OCI-LY7 (cell line): ENCODE measurements around the gene PAWR. TPM values are rescaled to one million over a fixed set of nuclear protein-coding genes. Genes with fewer than 3 reads are reported as not detected.
"Not testable (repeated sequence)": the region's sequence is repeated elsewhere in the genome, so short reads cannot be mapped to it uniquely, and the experiment has no call there.

ENCODE experiments used
- BruUV-seq: library from RNA; stranded (reverse); fragments of 400-500 nt; replicated peaks from 2 replicates; lab custom pipeline; 2021; lab: Mats Ljungman, UMichigan
- CTCF ChIA-PET: fragments of 300-600 bp; sonication (Branson Sonifier 250); formaldehyde crosslinking; loops from one replicate; lab custom pipeline; 2022; ENCODE audit warnings: antibody characterized with exemption; ENCODE audit not compliant: unreplicated experiment; lab: Charles Lee
- POLR2A ChIA-PET: fragments of 300-600 bp; sonication (Branson Sonifier 250); formaldehyde crosslinking; loops from one replicate; lab custom pipeline; 2022; ENCODE audit warnings: antibody characterized with exemption; lab: Charles Lee
- DNase-seq: peaks from one replicate; pipeline ENCODE4 v3.0.0-alpha.2; 2015; ENCODE audit warnings: low spot score
- H2AFZ ChIP-seq: fragments of 200-600 bp; sonication (generic), shearing (Covaris generic); 2 replicates; pipeline ENCODE4 v1.6.1; 2014; ENCODE audit warnings: mild to moderate bottlenecking, antibody characterized with exemption, low read length, moderate library complexity
- H3K27ac ChIP-seq: fragments of 200-600 bp; sonication (generic); 2 replicates; pipeline ENCODE4 v1.5.1; 2014; ENCODE audit warnings: mixed run types, low read depth, mild to moderate bottlenecking, moderate library complexity, low read length, inconsistent platforms; ENCODE audit not compliant: poor library complexity, severe bottlenecking
- H3K36me3 ChIP-seq: fragments of 200-600 bp; sonication (generic); 2 replicates; pipeline ENCODE4 v1.6.1; 2014; ENCODE audit warnings: mild to moderate bottlenecking, antibody characterized with exemption, low read length, moderate library complexity, mixed read lengths; ENCODE audit not compliant: insufficient read depth
- H3K4me1 ChIP-seq: fragments of 200-600 bp; sonication (generic); 2 replicates; pipeline ENCODE4 v1.5.1; 2014; ENCODE audit warnings: mild to moderate bottlenecking, low read length; ENCODE audit not compliant: insufficient read depth, poor library complexity, severe bottlenecking
- H3K4me2 ChIP-seq: fragments of 200-600 bp; sonication (generic); 2 replicates; pipeline ENCODE4 v1.6.1; 2014; ENCODE audit warnings: mild to moderate bottlenecking, low read length
- H3K4me3 ChIP-seq: fragments of 200-600 bp; sonication (generic); 2 replicates; pipeline ENCODE4 v1.5.1; 2014; ENCODE audit warnings: mild to moderate bottlenecking, low read depth, low read length; ENCODE audit not compliant: poor library complexity, severe bottlenecking
- H3K79me2 ChIP-seq: fragments of 200-600 bp; sonication (generic); 2 replicates; pipeline ENCODE4 v1.6.1; 2016; ENCODE audit warnings: low read depth, mild to moderate bottlenecking, low read length, moderate library complexity, mixed read lengths; ENCODE audit not compliant: insufficient read depth
- H3K9me2 ChIP-seq: fragments of 200-600 bp; sonication (generic); 2 replicates; pipeline ENCODE4 v1.6.1; 2016; ENCODE audit warnings: mild to moderate bottlenecking, low read length, mixed read lengths; ENCODE audit not compliant: insufficient read depth
- H3K9me3 ChIP-seq: fragments of 200-600 bp; sonication (generic); 2 replicates; pipeline ENCODE4 v1.6.1; 2014; ENCODE audit warnings: mild to moderate bottlenecking, mixed run types, low read length, mixed read lengths
- H4K20me1 ChIP-seq: fragments of 200-600 bp; sonication (generic); 2 replicates; pipeline ENCODE4 v1.6.1; 2014; ENCODE audit warnings: mild to moderate bottlenecking, antibody characterized with exemption, low read length, moderate library complexity, mixed read lengths; ENCODE audit not compliant: insufficient read depth
- EZH2phosphoT487 ChIP-seq: fragments of 200-600 bp; sonication (generic); IDR thresholded peaks from 2 replicates; pipeline ENCODE4 v1.6.1; 2018; ENCODE audit warnings: low read depth, borderline replicate concordance, mild to moderate bottlenecking, mixed run types, antibody characterized with exemption, low read length, moderate library complexity, mixed read lengths
- intact Hi-C: fragments of 100-400 bp; cut with micrococcal nuclease; formaldehyde crosslinking; loops from one replicate; pipeline ENCODE4 v1.10.0; 2022; ENCODE audit not compliant: unreplicated experiment
- total RNA-seq, 2 experiments: library from RNA; depleted of rRNA in 1 of 2; stranded (reverse); fragments of >200 nt in 1 of 2; shearing (Covaris generic) in 1 of 2; gene quantifications; 2 replicates each; pipeline ENCODE4 v1.2.3, GENCODE V29; 2014 to 2022
- TF ChIP-seq, protein P1 (sequence below): fragments of 200-600 bp; sonication (generic); conservative IDR thresholded peaks from 2 replicates; pipeline ENCODE4 v1.5.1; 2014; ENCODE audit warnings: mild to moderate bottlenecking, antibody characterized with exemption, low read length, moderate library complexity, mixed read lengths

The PAWR gene
- total RNA-seq, 2 experiments from 2014 or later = 107 to 186 TPM

DNA sequence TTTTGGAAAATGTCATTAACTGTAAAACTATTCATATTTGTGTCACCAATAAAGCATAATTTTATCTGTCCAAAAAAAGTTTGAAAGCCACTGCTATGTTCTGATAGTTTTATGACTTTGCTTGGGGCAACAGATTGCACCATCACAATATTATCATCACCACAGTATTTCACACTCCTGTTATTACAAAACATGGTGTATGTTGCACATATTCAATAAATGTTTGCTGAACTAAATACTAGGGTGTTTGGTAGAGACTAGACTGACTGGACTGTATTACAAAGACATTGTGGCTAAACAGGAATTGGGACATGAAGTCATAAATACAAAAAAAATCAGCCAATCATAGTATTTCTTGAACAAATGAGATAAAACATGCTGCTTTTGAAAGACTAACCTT is 55.1 kb downstream of the PAWR start:
- Histone ChIP-seq H3K27ac (no peak overlapping the region), H3K9me3 (no peaks in the 10 kb centered on the region), H3K9me2 (0 out of 2 replicates have a peak, but pooled peaks cover 5% of the 10 kb centered on the region), H3K4me2 (no peak overlapping the region), H3K4me3 (no peak overlapping the region), H3K79me2 (peaks cover 51% of the 10 kb centered on the region; the same call in 1 of the 2 replicates), H3K4me1 (no peaks in the 10 kb centered on the region), H3K36me3 (peaks cover 5% of the 10 kb centered on the region; the same call in 1 of the 2 replicates), H2AFZ (no peak overlapping the region), H4K20me1 (peaks cover 18% of the 10 kb centered on the region)
- ChIA-PET CTCF (no interaction called here), POLR2A (interaction anchor here (1.0 kb wide), 1 partner anchor 19 kb away, joined by 3 read pairs; no protein-coding TSS in a partner anchor)
- DNase-seq = no peak
- TF ChIP-seq EZH2phosphoT487 = no peak
- TF ChIP-seq, protein P1, sequence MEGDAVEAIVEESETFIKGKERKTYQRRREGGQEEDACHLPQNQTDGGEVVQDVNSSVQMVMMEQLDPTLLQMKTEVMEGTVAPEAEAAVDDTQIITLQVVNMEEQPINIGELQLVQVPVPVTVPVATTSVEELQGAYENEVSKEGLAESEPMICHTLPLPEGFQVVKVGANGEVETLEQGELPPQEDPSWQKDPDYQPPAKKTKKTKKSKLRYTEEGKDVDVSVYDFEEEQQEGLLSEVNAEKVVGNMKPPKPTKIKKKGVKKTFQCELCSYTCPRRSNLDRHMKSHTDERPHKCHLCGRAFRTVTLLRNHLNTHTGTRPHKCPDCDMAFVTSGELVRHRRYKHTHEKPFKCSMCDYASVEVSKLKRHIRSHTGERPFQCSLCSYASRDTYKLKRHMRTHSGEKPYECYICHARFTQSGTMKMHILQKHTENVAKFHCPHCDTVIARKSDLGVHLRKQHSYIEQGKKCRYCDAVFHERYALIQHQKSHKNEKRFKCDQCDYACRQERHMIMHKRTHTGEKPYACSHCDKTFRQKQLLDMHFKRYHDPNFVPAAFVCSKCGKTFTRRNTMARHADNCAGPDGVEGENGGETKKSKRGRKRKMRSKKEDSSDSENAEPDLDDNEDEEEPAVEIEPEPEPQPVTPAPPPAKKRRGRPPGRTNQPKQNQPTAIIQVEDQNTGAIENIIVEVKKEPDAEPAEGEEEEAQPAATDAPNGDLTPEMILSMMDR = no peak
- intact Hi-C loops = no loop called here
- no TSS peak for BruUV-seq

DNA sequence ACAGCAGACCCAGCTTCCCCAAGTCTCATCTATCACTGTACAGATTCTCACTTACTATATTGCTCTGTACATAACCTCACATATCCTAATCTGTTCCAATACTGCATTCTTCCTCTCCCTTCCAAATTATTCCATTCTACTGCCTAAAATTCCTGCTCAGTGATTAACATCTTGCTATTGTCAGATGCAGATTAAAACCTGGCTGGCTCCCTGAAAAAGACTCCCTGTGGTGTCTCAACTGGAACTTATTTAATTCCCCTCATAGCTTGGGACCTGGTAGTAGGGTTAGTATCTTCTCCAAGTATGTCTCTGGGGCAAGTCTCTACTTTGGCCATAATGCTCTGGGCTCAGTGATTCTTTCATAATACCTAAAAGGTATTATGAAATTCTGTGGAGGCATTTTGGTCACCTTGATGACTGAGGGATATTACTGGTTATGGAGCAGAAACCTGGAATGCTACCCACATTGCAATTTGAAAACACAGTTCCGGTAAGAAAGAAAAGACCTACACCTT is 55.8 kb downstream of the PAWR start:
- H2AFZ ChIP-seq = no peak overlapping the region
- ChIA-PET CTCF (no interaction called here), POLR2A (no interaction called here)
- peaks cover 57% of the 10 kb centered on the region; the same call in 1 of the 2 replicates for H3K79me2 ChIP-seq
- H3K4me1 ChIP-seq = no peaks in the 10 kb centered on the region
- H4K20me1 ChIP-seq = peaks cover 18% of the 10 kb centered on the region
- H3K36me3 ChIP-seq = peaks cover 5% of the 10 kb centered on the region; the same call in 1 of the 2 replicates
- H3K27ac ChIP-seq = no peak overlapping the region
- H3K4me2 ChIP-seq = no peak overlapping the region
- H3K9me2 ChIP-seq = 0 out of 2 replicates have a peak, but pooled peaks cover 5% of the 10 kb centered on the region
- no peaks in the 10 kb centered on the region for H3K9me3 ChIP-seq
- BruUV-seq = no TSS peak
- no peak for TF ChIP-seq EZH2phosphoT487
- TF ChIP-seq, protein P1 = no peak
- H3K4me3 ChIP-seq = no peak overlapping the region
- intact Hi-C loops = no loop called here
- DNase-seq = no peak

GRCh38 chr12:79629561-79629960 is 61.2 kb downstream of the PAWR start:
- Histone ChIP-seq H3K4me2 (no peak overlapping the region), H3K9me3 (peaks cover 3% of the 10 kb centered on the region; the same call in 1 of the 2 replicates), H2AFZ (no peak overlapping the region), H3K79me2 (peaks cover 58% of the 10 kb centered on the region; the same call in 1 of the 2 replicates), H3K4me3 (no peak overlapping the region), H4K20me1 (peaks cover 10% of the 10 kb centered on the region), H3K4me1 (no peaks in the 10 kb centered on the region), H3K36me3 (peaks cover 5% of the 10 kb centered on the region; the same call in 1 of the 2 replicates), H3K9me2 (0 out of 2 replicates have a peak, but pooled peaks cover 5% of the 10 kb centered on the region), H3K27ac (no peak overlapping the region)
- no TSS peak for BruUV-seq
- DNase-seq = no peak
- intact Hi-C loops = no loop called here
- POLR2A ChIA-PET = interaction anchor here (0.6 to 1.1 kb wide), 2 partner anchors 10 to 25 kb away, joined by 3 to 4 read pairs; no protein-coding TSS in a partner anchor
- no peak for TF ChIP-seq EZH2phosphoT487
- TF ChIP-seq, protein P1 = no peak
- CTCF ChIA-PET = no interaction called here

DNA sequence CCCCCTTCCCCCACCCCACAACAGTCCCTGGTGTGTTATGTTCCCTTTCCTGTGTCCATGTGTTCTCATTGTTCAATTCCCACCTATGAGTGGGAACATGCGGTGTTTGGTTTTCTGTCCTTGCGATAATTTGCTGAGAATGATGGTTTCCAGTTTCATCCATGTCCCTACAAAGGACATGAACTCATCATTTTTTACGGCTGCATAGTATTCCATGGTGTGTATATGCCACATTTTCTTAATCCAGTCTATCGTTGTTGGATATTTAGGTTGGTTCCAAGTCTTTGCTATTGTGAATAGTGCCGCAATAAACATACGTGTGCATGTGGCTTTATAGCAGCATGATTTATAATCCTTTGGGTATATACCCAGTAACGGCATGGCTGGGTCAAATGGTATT is 64.0 kb downstream of the PAWR start:
- intact Hi-C loops, CTCF ChIA-PET, H3K36me3 ChIP-seq, H3K9me2 ChIP-seq, BruUV-seq, H3K4me1 ChIP-seq, H3K9me3 ChIP-seq, POLR2A ChIA-PET, H3K4me3 ChIP-seq, H3K4me2 ChIP-seq, H3K27ac ChIP-seq, DNase-seq, H2AFZ ChIP-seq: not testable (repeated sequence)
- Histone ChIP-seq H4K20me1 (peaks cover 14% of the 10 kb centered on the region; the same call in 1 of the 2 replicates), H3K79me2 (peaks cover 65% of the 10 kb centered on the region)
